Keratinocyte (primary cell): ENCODE results near the gene CFAP70.
"Not testable (repeated sequence)": the region's sequence is repeated elsewhere in the genome, so short reads cannot be mapped to it uniquely, and the experiment has no call there.

Source experiments
- EZH2 ChIP-seq: IDR thresholded peaks from one replicate; pipeline ENCODE4 v1.6.1; 2012; ENCODE audit warnings: inconsistent platforms, mild to moderate bottlenecking, low read length, moderate library complexity
- TF ChIP-seq, protein P1 (sequence below), 3 experiments: IDR thresholded peaks in 1 of 3; conservative IDR thresholded peaks in 1 of 3; optimal IDR thresholded peaks in 1 of 3; 2 replicates in 2 of 3; 3 replicates in 1 of 3; pipeline versions ENCODE3 to v1.5.1; 2011; ENCODE audit warnings: low read length in 3 of 3, mild to moderate bottlenecking in 3 of 3, moderate library complexity in 2 of 3, control low read depth in 1 of 3, inconsistent platforms in 1 of 3; ENCODE audit not compliant: insufficient read depth in 2 of 3; ENCODE audit errors: extremely low read depth in 1 of 3

DNA sequence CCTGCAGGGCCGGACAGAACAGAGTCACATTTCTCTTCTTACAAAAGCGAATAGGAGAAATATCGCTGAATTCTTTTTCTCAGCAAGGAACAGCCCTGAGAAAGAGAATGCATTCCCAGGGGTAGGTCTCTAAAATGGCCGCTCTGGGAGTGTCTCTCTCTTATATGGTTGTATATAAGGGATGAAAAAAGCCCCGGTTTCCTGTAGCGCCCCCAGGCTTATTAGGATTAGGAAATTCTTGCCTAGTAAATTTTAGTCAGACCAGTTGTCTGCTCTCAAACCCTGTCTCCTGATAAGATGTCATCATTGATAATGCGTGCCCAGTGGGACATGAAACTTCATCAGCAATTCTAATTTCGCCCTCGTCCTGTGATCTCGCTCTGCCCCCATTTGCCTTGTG lies 100.1 kb downstream of the CFAP70 start:
- not testable (repeated sequence) for TF ChIP-seq EZH2
- TF ChIP-seq, protein P1, sequence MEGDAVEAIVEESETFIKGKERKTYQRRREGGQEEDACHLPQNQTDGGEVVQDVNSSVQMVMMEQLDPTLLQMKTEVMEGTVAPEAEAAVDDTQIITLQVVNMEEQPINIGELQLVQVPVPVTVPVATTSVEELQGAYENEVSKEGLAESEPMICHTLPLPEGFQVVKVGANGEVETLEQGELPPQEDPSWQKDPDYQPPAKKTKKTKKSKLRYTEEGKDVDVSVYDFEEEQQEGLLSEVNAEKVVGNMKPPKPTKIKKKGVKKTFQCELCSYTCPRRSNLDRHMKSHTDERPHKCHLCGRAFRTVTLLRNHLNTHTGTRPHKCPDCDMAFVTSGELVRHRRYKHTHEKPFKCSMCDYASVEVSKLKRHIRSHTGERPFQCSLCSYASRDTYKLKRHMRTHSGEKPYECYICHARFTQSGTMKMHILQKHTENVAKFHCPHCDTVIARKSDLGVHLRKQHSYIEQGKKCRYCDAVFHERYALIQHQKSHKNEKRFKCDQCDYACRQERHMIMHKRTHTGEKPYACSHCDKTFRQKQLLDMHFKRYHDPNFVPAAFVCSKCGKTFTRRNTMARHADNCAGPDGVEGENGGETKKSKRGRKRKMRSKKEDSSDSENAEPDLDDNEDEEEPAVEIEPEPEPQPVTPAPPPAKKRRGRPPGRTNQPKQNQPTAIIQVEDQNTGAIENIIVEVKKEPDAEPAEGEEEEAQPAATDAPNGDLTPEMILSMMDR (optimal IDR thresholded peaks at IDR 0.05 in 1 of 3, IDR thresholded peaks at IDR 0.05 in 1 of 3, conservative IDR thresholded peaks at IDR 0.05 in 1 of 3; ENCODE audit: extremely low read depth in 1 of 3, insufficient read depth in 2 of 3, low read length in 3 of 3), result not testable (repeated sequence)
